LNCaP clone FGC (cell line): ENCODE measurements around the gene SH3BP5.

ENCODE experiments used
- DNase-seq: peaks from one replicate; pipeline ENCODE4 v3.0.0-alpha.2; 2011; ENCODE audit warnings: low read depth
- H3K4me3 ChIP-seq: 2 replicates; pipeline ENCODE4 v1.5.1; 2011; ENCODE audit warnings: mild to moderate bottlenecking, low read depth, low read length, control low read depth
- CTCF ChIP-seq: IDR thresholded peaks from 2 replicates; pipeline ENCODE4 v1.5.1; 2012; ENCODE audit warnings: mild to moderate bottlenecking; ENCODE audit not compliant: control insufficient read depth, insufficient read depth; ENCODE audit errors: extremely low read depth

SH3BP5 gene

GRCh38 chr3:15229262-15229661 lies 103.1 kb downstream of the SH3BP5 start:
- H3K4me3 ChIP-seq: no peak overlapping the region
- DNase-seq: no peak
- no peak for TF ChIP-seq CTCF

- no peak overlapping the region for H3K4me3 ChIP-seq
- no peak for TF ChIP-seq CTCF
- DNase-seq: no peak
These were observed 104.2 kb downstream of the SH3BP5 start for GRCh38 chr3:15228147-15228546.

- no peak overlapping the region for H3K4me3 ChIP-seq
- no peak for TF ChIP-seq CTCF
- DNase-seq: peak; percentile 83
These were observed 108.5 kb downstream of the SH3BP5 start for GRCh38 chr3:15223685-15224572.

GRCh38 chr3:15221574-15222217 lies 110.7 kb downstream of the SH3BP5 start:
- no peak for TF ChIP-seq CTCF
- DNase-seq: no peak
- H3K4me3 ChIP-seq: no peak overlapping the region

GRCh38 chr3:15220661-15221060 lies 111.7 kb downstream of the SH3BP5 start:
- DNase-seq: no peak

GRCh38 chr3:15220056-15220455 lies 112.3 kb downstream of the SH3BP5 start:
- no peak overlapping the region for H3K4me3 ChIP-seq
- TF ChIP-seq CTCF: no peak
- no peak for DNase-seq

More at GRCh38 chr3:15220661-15221060, 111.7 kb downstream of the SH3BP5 start:
- no peak for TF ChIP-seq CTCF
- H3K4me3 ChIP-seq: no peak overlapping the region
